Thymus (tissue), 11 donors: ENCODE results near the gene COL23A1. TPM values are rescaled to one million over a fixed set of nuclear protein-coding genes. Genes with fewer than 3 reads are reported as not detected.

Experiments used
- DNase-seq, 9 donors: peaks; one replicate each; pipeline ENCODE4 v3.0.0-alpha.2; 2013; ENCODE audit warnings: low spot score in 9 of 9, low read depth in 6 of 9, missing footprints in 1 of 9
- H3K27ac ChIP-seq, 2 donors: one replicate each; pipeline ENCODE4 v1.5.1; 2013; ENCODE audit warnings: control low read depth in 1 of 2, low read depth in 1 of 2, low read length in 1 of 2, mild to moderate bottlenecking in 1 of 2, moderate library complexity in 1 of 2
- H3K27me3 ChIP-seq, 2 donors: one replicate each; pipeline ENCODE4 v1.5.1; 2013; ENCODE audit warnings: low read length in 1 of 2; ENCODE audit not compliant: control insufficient read depth in 2 of 2, insufficient read depth in 1 of 2
- H3K36me3 ChIP-seq, 2 donors: one replicate each; pipeline ENCODE4 v1.5.1; 2013; ENCODE audit warnings: low read length in 1 of 2, mild to moderate bottlenecking in 1 of 2, moderate library complexity in 1 of 2; ENCODE audit not compliant: control insufficient read depth in 2 of 2, insufficient read depth in 2 of 2
- H3K4me1 ChIP-seq, 2 donors: one replicate each; pipeline ENCODE4 v1.5.1; 2013; ENCODE audit warnings: low read length in 2 of 2; ENCODE audit not compliant: control insufficient read depth in 2 of 2, insufficient read depth in 2 of 2
- H3K4me3 ChIP-seq, 2 donors: one replicate each; pipeline ENCODE4 v1.5.1; 2013; ENCODE audit warnings: low read length in 2 of 2, control low read depth in 1 of 2, mild to moderate bottlenecking in 1 of 2
- H3K9me3 ChIP-seq, 2 donors: one replicate each; pipeline ENCODE4 v1.5.1; 2013; ENCODE audit warnings: low read length in 1 of 2, mild to moderate bottlenecking in 1 of 2; ENCODE audit not compliant: control insufficient read depth in 2 of 2, insufficient read depth in 1 of 2
- WGBS: extraction: QIAGEN DNeasy Blood & Tissue Kit; methylation state at CpG from one replicate; pipeline ENCODE4 v1.1.7; 2013; 5-methylcytosine and 5-hydroxymethylcytosine counted together
- polyA plus RNA-seq: library from polyadenylated mRNA; stranded (reverse); fragments of 200-250 nt; gene quantifications from one replicate; pipeline ENCODE4 v1.2.3, GENCODE V29; 2013
- total RNA-seq: library from RNA; stranded (reverse); fragments of 120-200 nt; gene quantifications from one replicate; pipeline ENCODE4 v1.2.4, GENCODE V29; 2013
- donor health status: healthy.

The COL23A1 gene
- total and polyA plus RNA-seq, 2 donors: 1.5 to 2.6 TPM

DNA sequence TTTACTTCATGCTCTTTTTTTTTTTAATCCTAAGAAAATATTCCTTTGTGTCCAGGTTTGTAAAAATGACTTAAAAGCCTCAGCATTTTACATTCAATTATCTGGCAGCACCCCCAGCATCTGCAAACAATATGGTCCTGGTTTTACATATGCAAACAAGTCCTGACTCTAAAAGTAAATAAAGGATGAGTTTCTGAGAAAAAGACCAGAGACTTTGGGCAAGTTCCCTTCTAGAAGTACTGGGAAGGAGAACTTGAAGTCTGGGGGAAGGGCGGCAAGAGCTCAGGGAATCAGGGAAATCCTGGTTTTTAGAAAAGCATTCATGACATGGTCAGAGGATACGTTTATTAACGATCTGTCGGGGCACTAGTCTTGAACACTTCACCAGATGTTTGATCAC lies 25.8 kb downstream of the COL23A1 start:
- H3K36me3 ChIP-seq: no peaks in the 10 kb centered on the region
- H3K27ac ChIP-seq: no peak overlapping the region
- WGBS: 9% methylated on average over 4 of the region's 4 CpGs
- H3K27me3 ChIP-seq: peaks cover 4 to 32% of the 10 kb centered on the region in 2 donors
- no peak for DNase-seq
- peaks cover 0 to 7% of the 10 kb centered on the region in 2 donors for H3K9me3 ChIP-seq
- H3K4me3 ChIP-seq: no peak overlapping the region
- H3K4me1 ChIP-seq: peaks cover 0 to 10% of the 10 kb centered on the region in 2 donors

DNA sequence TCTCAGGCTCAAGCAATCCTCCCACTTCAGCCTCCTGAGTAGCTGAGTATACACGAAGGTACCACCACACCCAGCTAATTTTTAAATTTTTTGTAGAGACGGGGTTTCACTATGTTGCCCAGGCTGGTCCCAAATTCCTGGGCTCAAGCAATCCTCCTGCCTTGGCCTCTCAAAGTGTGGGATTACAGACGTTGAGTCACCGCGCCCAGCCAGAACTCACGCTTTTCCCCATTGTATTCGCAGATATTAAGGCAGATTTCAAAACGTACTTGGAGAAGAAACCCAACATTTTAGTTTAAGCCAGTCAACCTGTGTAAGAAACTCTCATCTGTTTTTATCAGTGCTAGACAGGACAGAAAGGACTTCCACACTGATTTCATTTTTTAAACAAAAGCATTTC lies 26.6 kb downstream of the COL23A1 start:
- H3K4me1 ChIP-seq: peaks cover 0 to 10% of the 10 kb centered on the region in 2 donors
- WGBS: 88% methylated on average over 8 of the region's 8 CpGs
- H3K36me3 ChIP-seq: no peaks in the 10 kb centered on the region
- peaks cover 4 to 32% of the 10 kb centered on the region in 2 donors for H3K27me3 ChIP-seq
- H3K27ac ChIP-seq: no peak overlapping the region
- no peak overlapping the region for H3K4me3 ChIP-seq
- DNase-seq: no peak
- H3K9me3 ChIP-seq: peaks cover 0 to 7% of the 10 kb centered on the region in 2 donors

DNA sequence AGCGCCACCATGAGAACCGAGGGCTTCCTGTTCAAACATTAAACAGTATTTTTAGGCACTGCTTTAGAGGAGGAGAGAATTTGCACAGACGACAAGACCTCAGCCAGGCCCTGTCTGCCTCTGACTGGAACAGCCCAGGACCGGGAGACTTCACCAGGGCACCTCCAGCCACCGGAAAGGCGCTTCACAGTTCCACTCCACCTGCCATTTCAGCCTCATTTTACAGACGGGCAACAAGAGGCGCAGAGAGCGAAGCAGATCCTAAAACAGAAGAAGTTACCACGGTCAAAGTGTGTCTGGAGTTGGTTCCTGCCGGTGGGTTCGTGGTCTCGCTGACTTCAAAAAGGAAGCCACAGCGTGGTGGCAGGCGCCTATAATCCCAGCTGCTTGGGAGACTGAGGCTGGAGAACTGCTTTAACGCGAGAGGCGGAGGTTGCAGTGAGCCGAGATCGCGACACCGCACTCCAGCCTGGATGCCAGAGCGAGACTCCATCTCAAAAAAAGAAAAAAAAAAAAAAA lies 28.4 kb downstream of the COL23A1 start:
- H3K4me1 ChIP-seq: peaks cover 0 to 10% of the 10 kb centered on the region in 2 donors

DNA sequence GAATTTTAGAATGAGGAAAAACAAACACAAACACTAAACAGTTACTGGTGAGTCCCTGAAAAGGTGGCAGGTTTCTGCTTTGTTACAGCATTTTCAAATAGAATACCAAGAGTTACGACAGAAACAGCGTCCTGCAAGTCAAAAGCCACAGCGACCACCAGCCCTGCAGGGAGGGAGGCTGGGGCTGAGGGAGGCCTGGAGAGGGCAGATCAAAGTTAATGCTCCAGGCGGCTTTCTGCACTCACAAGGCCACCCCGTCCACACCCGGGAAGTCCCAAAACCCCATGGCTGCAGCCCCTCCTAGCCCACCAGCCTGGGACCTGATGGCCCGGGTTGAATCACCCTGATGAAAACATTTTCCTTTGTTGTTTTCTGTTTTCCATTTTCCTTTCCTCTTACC lies 29.3 kb downstream of the COL23A1 start:
- peaks cover 0 to 7% of the 10 kb centered on the region in 2 donors for H3K9me3 ChIP-seq
- H3K27ac ChIP-seq: no peak overlapping the region
- no peaks in the 10 kb centered on the region for H3K36me3 ChIP-seq
- no peak overlapping the region for H3K4me3 ChIP-seq
- H3K4me1 ChIP-seq: peaks cover 0 to 10% of the 10 kb centered on the region in 2 donors
- H3K27me3 ChIP-seq: peaks cover 4 to 32% of the 10 kb centered on the region in 2 donors
- no peak for DNase-seq
- 74% methylated on average over 7 of the region's 7 CpGs for WGBS

More for the DNA sequence above, 28.4 kb downstream of the COL23A1 start:
- Histone ChIP-seq H3K9me3 (peaks cover 0 to 7% of the 10 kb centered on the region in 2 donors), H3K4me3 (no peak overlapping the region), H3K36me3 (no peaks in the 10 kb centered on the region), H3K27ac (no peak overlapping the region), H3K27me3 (peaks cover 4 to 32% of the 10 kb centered on the region in 2 donors)
- WGBS: 34% methylated on average over 23 of the region's 23 CpGs
- no peak for DNase-seq

DNA sequence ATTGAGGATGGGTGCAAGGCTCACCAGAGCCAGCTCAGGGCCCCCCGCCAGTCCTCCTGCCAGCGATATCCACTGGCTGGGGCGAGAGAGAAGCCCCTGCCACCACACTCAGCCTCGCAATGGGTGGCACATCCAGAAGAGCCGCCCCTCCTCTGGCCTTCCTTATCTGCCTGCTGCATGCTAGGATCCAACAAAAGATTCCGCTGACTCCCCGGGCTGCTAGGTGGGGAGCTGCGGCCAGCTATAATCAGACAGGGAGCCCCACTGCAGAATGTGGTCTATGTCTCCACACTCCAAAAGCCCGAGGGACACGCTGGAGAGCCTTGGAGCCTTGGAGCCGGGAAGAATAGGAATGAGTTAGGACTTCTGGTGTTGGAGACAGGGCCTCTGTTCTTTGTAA lies 32.8 kb downstream of the COL23A1 start:
- no peak for DNase-seq
- Histone ChIP-seq H3K27me3 (peaks cover 0 to 15% of the 10 kb centered on the region in 2 donors), H3K27ac (no peak overlapping the region), H3K4me1 (peaks cover 0 to 10% of the 10 kb centered on the region in 2 donors), H3K4me3 (no peak overlapping the region), H3K36me3 (no peaks in the 10 kb centered on the region), H3K9me3 (peaks cover 0 to under 1% of the 10 kb centered on the region in 2 donors)
- 96% methylated on average over 11 of the region's 11 CpGs for WGBS

DNA sequence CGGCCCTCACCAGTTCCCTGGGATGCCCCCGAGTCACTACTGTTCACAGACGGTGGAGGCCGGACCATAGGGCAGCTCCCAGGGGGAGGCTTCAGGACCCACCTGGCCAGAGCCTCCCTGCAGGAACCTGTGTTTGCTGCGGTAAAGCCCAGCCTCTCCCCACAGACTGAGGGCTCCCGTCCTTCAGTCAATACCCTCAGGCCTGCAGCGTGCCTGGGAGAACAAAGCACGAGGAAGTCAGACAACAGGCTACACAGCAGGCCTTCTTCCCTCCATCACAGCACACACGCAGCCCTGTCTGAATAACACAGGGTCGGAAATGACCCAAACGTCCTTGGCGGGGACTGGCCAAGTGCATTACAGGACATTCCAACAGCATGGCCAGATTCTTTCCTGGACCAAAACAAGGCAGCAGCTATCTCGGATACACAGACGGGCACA lies 34.4 kb downstream of the COL23A1 start:
- Histone ChIP-seq H3K27ac (no peak overlapping the region), H3K27me3 (peaks cover 0 to 5% of the 10 kb centered on the region in 2 donors), H3K36me3 (no peaks in the 10 kb centered on the region), H3K9me3 (no peaks in the 10 kb centered on the region), H3K4me3 (no peak overlapping the region), H3K4me1 (no peaks in the 10 kb centered on the region)
- WGBS: 96% methylated on average over 14 of the region's 14 CpGs
- DNase-seq: no peak

DNA sequence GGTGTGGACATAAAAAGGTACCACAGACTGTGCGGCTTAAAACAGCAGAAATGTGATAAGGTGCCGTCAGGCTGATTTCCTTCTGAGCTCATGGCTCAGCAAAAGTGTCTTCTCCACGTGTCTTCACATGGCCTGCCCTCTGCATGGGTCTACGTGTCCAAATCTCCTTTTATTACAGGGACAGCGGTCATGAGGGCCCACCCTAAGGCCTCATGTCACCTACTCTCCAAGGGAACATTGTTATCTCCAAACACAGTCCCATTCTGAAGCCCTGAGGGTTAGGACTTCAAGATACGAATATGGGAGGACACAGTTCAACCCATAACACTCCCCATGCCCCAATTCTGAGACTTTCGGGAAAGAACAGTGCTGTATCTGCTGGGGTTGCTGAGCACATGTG lies 35.2 kb downstream of the COL23A1 start:
- H3K9me3 ChIP-seq: no peaks in the 10 kb centered on the region
- H3K4me1 ChIP-seq: no peaks in the 10 kb centered on the region
- H3K4me3 ChIP-seq: no peak overlapping the region
- no peaks in the 10 kb centered on the region for H3K27me3 ChIP-seq
- no peaks in the 10 kb centered on the region for H3K36me3 ChIP-seq
- 93% methylated on average over 7 of the region's 7 CpGs for WGBS
- DNase-seq: no peak
- H3K27ac ChIP-seq: no peak overlapping the region

DNA sequence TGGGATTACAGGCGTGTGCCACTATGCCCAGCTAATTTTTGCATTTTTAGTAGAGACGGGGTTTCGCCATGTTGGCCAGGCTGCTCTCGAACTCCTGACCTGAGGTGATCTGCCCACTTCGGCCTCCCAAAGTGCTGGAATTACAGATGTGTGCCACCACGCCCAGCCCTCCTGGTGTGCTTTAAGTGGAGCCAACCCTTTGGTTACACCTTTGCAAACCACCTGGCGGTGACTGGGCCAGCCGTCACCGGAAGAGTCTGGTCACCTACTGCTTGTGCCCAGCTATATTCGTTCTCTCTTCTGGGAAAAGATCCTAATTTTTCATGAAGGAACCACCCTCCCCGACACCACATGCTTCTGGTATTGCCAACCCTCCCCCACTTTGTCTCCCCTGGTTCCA lies 35.9 kb downstream of the COL23A1 start:
- H3K9me3 ChIP-seq: no peaks in the 10 kb centered on the region
- no peaks in the 10 kb centered on the region for H3K27me3 ChIP-seq
- H3K27ac ChIP-seq: no peak overlapping the region
- WGBS: 97% methylated on average over 11 of the region's 11 CpGs
- no peak overlapping the region for H3K4me3 ChIP-seq
- no peak for DNase-seq
- H3K36me3 ChIP-seq: no peaks in the 10 kb centered on the region
- no peaks in the 10 kb centered on the region for H3K4me1 ChIP-seq

DNA sequence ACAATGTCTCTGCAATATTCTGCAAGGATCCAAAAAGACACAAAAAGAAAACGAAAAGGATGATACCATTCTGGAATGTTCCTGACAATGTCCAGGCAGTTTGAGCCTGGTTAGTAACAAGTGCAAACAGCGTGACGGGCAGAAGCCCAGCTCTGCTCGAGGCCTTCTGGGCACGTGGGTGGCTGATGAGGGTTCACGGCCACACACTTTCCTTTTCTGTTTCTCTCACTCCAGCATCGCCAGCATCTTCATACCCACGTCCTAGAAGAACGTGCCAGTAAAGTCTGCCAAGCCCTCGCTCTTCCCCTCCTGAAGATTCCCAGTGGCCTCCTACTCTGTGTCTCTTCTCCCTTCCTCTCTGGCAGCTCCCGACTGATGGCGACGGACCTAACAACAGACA lies 36.7 kb downstream of the COL23A1 start:
- no peaks in the 10 kb centered on the region for H3K9me3 ChIP-seq
- WGBS: 92% methylated on average over 13 of the region's 13 CpGs
- no peaks in the 10 kb centered on the region for H3K4me1 ChIP-seq
- DNase-seq: no peak
- no peaks in the 10 kb centered on the region for H3K36me3 ChIP-seq
- H3K27me3 ChIP-seq: no peaks in the 10 kb centered on the region
- no peak overlapping the region for H3K27ac ChIP-seq
- H3K4me3 ChIP-seq: no peak overlapping the region
